ENCODE measurements around the gene AK3. TPM values are rescaled to one million over a fixed set of nuclear protein-coding genes. Genes with fewer than 3 reads are reported as not detected.

AK3 gene
- total RNA-seq, 4 donors from 2014 or later, result 81.3 to 102 (median 92.9) TPM

- intact Hi-C loops (cut with DNase I; ENCODE audit: low total_unique reads), result loop anchor here (10.0 kb wide), 1 partner anchor 55 kb away; no protein-coding TSS in a partner anchor
- TF ChIP-seq POLR2A (IDR thresholded peaks at IDR 0.05) (no peak), CTCF (IDR thresholded peaks at IDR 0.05) (no peak)
- WGBS, 2 donors, result 29 to 30% methylated on average over 26 of the region's 26 CpGs
Measured at GRCh38 chr9:4739587-4740387, 1.2 kb downstream of the AK3 start.

GRCh38 chr9:4738866-4739586 is 2.0 kb downstream of the AK3 start:
- intact Hi-C loops (cut with DNase I; ENCODE audit: low total_unique reads), result loop anchor here (10.0 kb wide), 1 partner anchor 54 kb away; no protein-coding TSS in a partner anchor
- DNase-seq (ENCODE audit: low spot score in 2 of 2), result no peak
- H3K4me3 ChIP-seq (ENCODE audit: low read depth, poor library complexity, severe bottlenecking), result no peak overlapping the region
- 88 to 91% methylated on average over 19 of the region's 19 CpGs for WGBS, 2 donors
- TF ChIP-seq POLR2A (IDR thresholded peaks at IDR 0.05) (no peak), CTCF (IDR thresholded peaks at IDR 0.05) (no peak)

More at GRCh38 chr9:4739587-4740387, 1.2 kb downstream of the AK3 start:
- peak overlapping the region; percentile 58 for H3K4me3 ChIP-seq (ENCODE audit: low read depth, poor library complexity, severe bottlenecking)
- no peak for DNase-seq (ENCODE audit: low spot score in 2 of 2)

- no peak for TF ChIP-seq POLR2A (IDR thresholded peaks at IDR 0.05)
- no peak for TF ChIP-seq CTCF (IDR thresholded peaks at IDR 0.05)
- intact Hi-C loops (cut with DNase I; ENCODE audit: low total_unique reads), result loop anchor here (10.0 kb wide), 1 partner anchor 49 kb away; no protein-coding TSS in a partner anchor
- 93 to 98% methylated on average over 2 of the region's 2 CpGs for WGBS, 2 donors
- no peak overlapping the region for H3K4me3 ChIP-seq (ENCODE audit: low read depth, poor library complexity, severe bottlenecking)
- DNase-seq (ENCODE audit: low spot score in 2 of 2), result no peak
Measured at GRCh38 chr9:4734150-4734549, 6.9 kb downstream of the AK3 start.

- 89 to 91% methylated on average over 1 of the region's 1 CpG for WGBS, 2 donors
- intact Hi-C loops (cut with DNase I; ENCODE audit: low total_unique reads), result loop anchor here (10.0 kb wide), 1 partner anchor 48 kb away; no protein-coding TSS in a partner anchor
- no peak for DNase-seq (ENCODE audit: low spot score in 2 of 2)
Measured at GRCh38 chr9:4732890-4733289, 8.1 kb downstream of the AK3 start.

GRCh38 chr9:4727593-4727992 is 13.4 kb downstream of the AK3 start:
- 55% methylated on average over 1 of the region's 1 CpG for WGBS, 2 donors
- no peak overlapping the region for H3K4me3 ChIP-seq (ENCODE audit: low read depth, poor library complexity, severe bottlenecking)
- DNase-seq (ENCODE audit: low spot score in 2 of 2), result no peak
- TF ChIP-seq CTCF (IDR thresholded peaks at IDR 0.05) (no peak), POLR2A (IDR thresholded peaks at IDR 0.05) (no peak)
- intact Hi-C loops (cut with DNase I; ENCODE audit: low total_unique reads), result no loop called here

More at GRCh38 chr9:4732890-4733289, 8.1 kb downstream of the AK3 start:
- no peak overlapping the region for H3K4me3 ChIP-seq (ENCODE audit: low read depth, poor library complexity, severe bottlenecking)
- TF ChIP-seq POLR2A (IDR thresholded peaks at IDR 0.05), result no peak
- no peak for TF ChIP-seq CTCF (IDR thresholded peaks at IDR 0.05)
